ENCODE data around the gene OR56A1. TPM values are rescaled to one million over a fixed set of nuclear protein-coding genes. Genes with fewer than 3 reads are reported as not detected.

The OR56A1 gene
- total and polyA plus RNA-seq, 2 of the 13 experiments (the other 11 are each of a cell fraction or from before 2014, with no cell fraction given), result not detected

DNA sequence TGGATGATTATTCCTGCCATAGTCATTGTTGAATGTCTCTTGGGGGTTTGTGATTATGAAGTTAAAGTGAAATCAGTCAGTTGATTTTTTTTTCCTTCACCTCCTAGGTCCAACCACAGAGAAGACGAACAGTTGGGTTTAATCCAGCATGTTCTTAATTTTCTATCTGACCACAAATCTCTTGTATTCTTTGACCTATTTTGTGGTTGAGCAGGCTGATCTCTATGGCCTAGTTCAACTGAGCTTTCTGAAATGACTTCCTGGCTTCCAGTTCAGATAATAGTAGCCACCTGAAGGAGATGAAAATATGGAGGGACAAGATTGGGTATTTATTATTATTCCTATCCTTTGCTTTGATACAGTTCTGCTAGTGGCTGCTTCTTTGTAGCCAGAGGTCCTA lies 57.0 kb downstream of the OR56A1 start:
- ChIA-PET CTCF (ENCODE audit: low intra/inter-chr PET ratio, low total read pairs) (no interaction called here), POLR2A (no interaction called here)
- Histone ChIP-seq H3K4me2 (ENCODE audit: low read depth, low read length) (no peak overlapping the region), H3K4me1 (ENCODE audit: insufficient read depth, low read length) (no peaks in the 10 kb centered on the region), H3K27ac (ENCODE audit: extremely low read length, insufficient read depth, low read length) (no peak overlapping the region), H4K20me1 (ENCODE audit: insufficient read depth, low read length) (no peaks in the 10 kb centered on the region), H3K27me3 (ENCODE audit: control insufficient read depth in 1 of 2, insufficient read depth in 2 of 2, low read length in 2 of 2) (no peaks in the 10 kb centered on the region; a peak in 1 of 5 replicates), H3K9ac (ENCODE audit: insufficient read depth, low read depth, low read length) (no peak overlapping the region), H3K9me3 (ENCODE audit: low read length) (no peaks in the 10 kb centered on the region), H3K4me3 (replicated peaks in 1 of 3; ENCODE audit: insufficient read depth in 1 of 3, low read depth in 2 of 3, low read length in 3 of 3) (no peak overlapping the region), H2AFZ (ENCODE audit: low read length) (no peak overlapping the region), H3K36me3 (replicated peaks in 1 of 2; ENCODE audit: control insufficient read depth in 1 of 2, insufficient read depth in 2 of 2, low read length in 2 of 2) (no peaks in the 10 kb centered on the region), H3K79me2 (ENCODE audit: insufficient read depth, low read length) (no peaks in the 10 kb centered on the region)
- in situ Hi-C loops (cut with HindIII; ENCODE audit: extremely low pct_ligation_motif_present, low pct_unique_long_range_greater_than_20kb), result no loop called here
- WGBS (ENCODE audit: low lambda C conversion rate), result 10% methylated on average over 1 of the region's 1 CpG
- no peak for ATAC-seq
- no TSS peak for BruUV-seq (replicated peaks)
- no peak for DNase-seq (ENCODE audit: low spot score)
- TF ChIP-seq ZC3H4 (CRISPR knock-in tag; IDR thresholded peaks at IDR 0.05; ENCODE audit: borderline replicate concordance), result no peak
- TF ChIP-seq ZSCAN12 (CRISPR knock-in tag; IDR thresholded peaks at IDR 0.05), result no peak
- TF ChIP-seq GFI1 (CRISPR knock-in tag; IDR thresholded peaks at IDR 0.05; ENCODE audit: borderline replicate concordance), result no peak
- FAIRE-seq, result no peak
- intact Hi-C loops (cut with micrococcal nuclease; ENCODE audit: unreplicated experiment), result no loop called here

Small RNAs within 50 kb of the gene (small RNA-seq; reads per million reads assigned to genes)
- gene RNA5SP329 (ENCODE audit: insufficient read depth in 2 of 3, insufficient read length in 3 of 3, low read depth in 2 of 3, low replicate concordance in 1 of 3), result 0 reads per million in 3 experiments

Other genes with a start within 250 kb of the OR56A1 start
- not detected in 2 replicates for gene OR52N5, start 247.4 kb downstream of the OR56A1 start, total RNA-seq (2016; rRNA removed; fragmentation: Illumina TruSeq; extraction: Trizol)
- not detected in 2 replicates for gene OR52N5, start 247.4 kb downstream of the OR56A1 start, polyA plus RNA-seq (2011; rRNA removed)
- gene OR52N1, start 239.5 kb downstream of the OR56A1 start, total RNA-seq (2016; rRNA removed; fragmentation: Illumina TruSeq; extraction: Trizol), result not detected in 2 replicates
- gene OR52N1, start 239.5 kb downstream of the OR56A1 start, polyA plus RNA-seq (2011; rRNA removed), result not detected in 2 replicates
- gene OR52N2, start 221.8 kb downstream of the OR56A1 start, total RNA-seq (2016; rRNA removed; fragmentation: Illumina TruSeq; extraction: Trizol), result not detected in 2 replicates
- 0.14 TPM in 1 of 2 replicates, not detected in the other for gene OR52N2, start 221.8 kb downstream of the OR56A1 start, polyA plus RNA-seq (2011; rRNA removed)
- not detected in 2 replicates for gene OR52E6, start 188.9 kb downstream of the OR56A1 start, total RNA-seq (2016; rRNA removed; fragmentation: Illumina TruSeq; extraction: Trizol)
- gene OR52E6, start 188.9 kb downstream of the OR56A1 start, polyA plus RNA-seq (2011; rRNA removed), result not detected in 2 replicates
- not detected in 2 replicates for gene OR52E8, start 173.1 kb downstream of the OR56A1 start, total RNA-seq (2016; rRNA removed; fragmentation: Illumina TruSeq; extraction: Trizol)
- not detected in 2 replicates for gene OR52E8, start 173.1 kb downstream of the OR56A1 start, polyA plus RNA-seq (2011; rRNA removed)
- not detected in 2 replicates for gene OR52E4, start 150.1 kb downstream of the OR56A1 start, total RNA-seq (2016; rRNA removed; fragmentation: Illumina TruSeq; extraction: Trizol)
- not detected in 2 replicates for gene OR52E4, start 150.1 kb downstream of the OR56A1 start, polyA plus RNA-seq (2011; rRNA removed)
- not detected in 2 replicates for gene OR52E5, start 137.6 kb downstream of the OR56A1 start, total RNA-seq (2016; rRNA removed; fragmentation: Illumina TruSeq; extraction: Trizol)
- gene OR52E5, start 137.6 kb downstream of the OR56A1 start, polyA plus RNA-seq (2011; rRNA removed), result not detected in 2 replicates
- gene OR56A3, start 88.5 kb downstream of the OR56A1 start, total RNA-seq (2016; rRNA removed; fragmentation: Illumina TruSeq; extraction: Trizol), result not detected in 2 replicates
- not detected in 2 replicates for gene OR56A3, start 88.5 kb downstream of the OR56A1 start, polyA plus RNA-seq (2011; rRNA removed)
- gene OR56A5, start 62.3 kb downstream of the OR56A1 start, total RNA-seq (2016; rRNA removed; fragmentation: Illumina TruSeq; extraction: Trizol), result not detected in 2 replicates
- gene OR56A5, start 62.3 kb downstream of the OR56A1 start, polyA plus RNA-seq (2011; rRNA removed), result not detected in 2 replicates
- gene OR52L1, start 43.8 kb downstream of the OR56A1 start, total RNA-seq (2016; rRNA removed; fragmentation: Illumina TruSeq; extraction: Trizol), result not detected in 2 replicates
- gene OR52L1, start 43.8 kb downstream of the OR56A1 start, polyA plus RNA-seq (2011; rRNA removed), result not detected in 2 replicates
- gene OR56A4, start 23.8 kb downstream of the OR56A1 start, total RNA-seq (2016; rRNA removed; fragmentation: Illumina TruSeq; extraction: Trizol), result not detected in 2 replicates
- not detected in 2 replicates for gene OR56A4, start 23.8 kb downstream of the OR56A1 start, polyA plus RNA-seq (2011; rRNA removed)
- not detected in 2 replicates for gene OR56B4, start 76.9 kb upstream of the OR56A1 start, total RNA-seq (2016; rRNA removed; fragmentation: Illumina TruSeq; extraction: Trizol)
- not detected in 2 replicates for gene OR56B4, start 76.9 kb upstream of the OR56A1 start, polyA plus RNA-seq (2011; rRNA removed)
- not detected in 2 replicates for gene OR52B2, start 139.6 kb upstream of the OR56A1 start, total RNA-seq (2016; rRNA removed; fragmentation: Illumina TruSeq; extraction: Trizol)
- not detected in 2 replicates for gene OR52B2, start 139.6 kb upstream of the OR56A1 start, polyA plus RNA-seq (2011; rRNA removed)
- not detected in 2 replicates for gene OR52W1, start 168.5 kb upstream of the OR56A1 start, total RNA-seq (2016; rRNA removed; fragmentation: Illumina TruSeq; extraction: Trizol)
- not detected in 2 replicates for gene OR52W1, start 168.5 kb upstream of the OR56A1 start, polyA plus RNA-seq (2011; rRNA removed)
- not detected in 2 replicates for gene C11orf42, start 174.8 kb upstream of the OR56A1 start, total RNA-seq (2016; rRNA removed; fragmentation: Illumina TruSeq; extraction: Trizol)
- gene C11orf42, start 174.8 kb upstream of the OR56A1 start, polyA plus RNA-seq (2011; rRNA removed), result not detected in 2 replicates
- 10.8 and 14.1 TPM in 2 replicates for gene FHIP1B, start 203.9 kb upstream of the OR56A1 start, total RNA-seq (2016; rRNA removed; fragmentation: Illumina TruSeq; extraction: Trizol)
- gene FHIP1B, start 203.9 kb upstream of the OR56A1 start, polyA plus RNA-seq (2011; rRNA removed), result 18.6 and 19.8 TPM in 2 replicates
- gene CNGA4, start 208.3 kb upstream of the OR56A1 start, total RNA-seq (2016; rRNA removed; fragmentation: Illumina TruSeq; extraction: Trizol), result not detected in 2 replicates
- gene CNGA4, start 208.3 kb upstream of the OR56A1 start, polyA plus RNA-seq (2011; rRNA removed), result 0.03 and 0.07 TPM in 2 replicates
- not detected in 2 replicates for gene CCKBR, start 229.1 kb upstream of the OR56A1 start, total RNA-seq (2016; rRNA removed; fragmentation: Illumina TruSeq; extraction: Trizol)
- not detected in 2 replicates for gene CCKBR, start 229.1 kb upstream of the OR56A1 start, polyA plus RNA-seq (2011; rRNA removed)

Data from HepG2 (cell line).